GM21526 (cell line): ENCODE measurements around the gene ADA.
"Not testable (repeated sequence)": the region's sequence is repeated elsewhere in the genome, so short reads cannot be mapped to it uniquely, and the experiment has no call there.

ENCODE experiments used
- ATAC-seq: cut with Tn5 transposase; IDR thresholded peaks from one replicate; pipeline ENCODE4 v1.9.1; 2021; ENCODE audit warnings: moderate library complexity; ENCODE audit not compliant: unreplicated experiment, low FRiP score

Gene ADA

DNA sequence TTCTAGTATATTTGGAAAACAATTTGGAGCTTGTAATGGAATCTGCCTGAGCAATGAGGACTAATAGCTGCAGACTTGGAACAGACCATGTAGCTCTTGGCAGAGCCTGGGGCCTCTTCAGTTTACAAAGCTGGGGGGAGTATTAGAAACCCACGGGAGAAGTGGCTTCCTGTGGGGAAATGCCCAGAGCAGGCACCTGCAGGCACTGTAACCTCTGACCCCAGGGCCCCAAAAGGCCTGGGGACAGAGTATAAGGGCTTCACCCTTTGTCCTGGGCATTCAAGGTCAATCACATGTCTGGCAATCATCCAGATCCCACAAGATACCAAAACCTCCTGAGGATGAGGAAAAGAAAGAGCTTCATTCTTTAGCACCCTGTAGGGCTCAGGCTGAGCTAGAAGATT lies 49.7 kb downstream of the ADA start:
- ATAC-seq = no peak

DNA sequence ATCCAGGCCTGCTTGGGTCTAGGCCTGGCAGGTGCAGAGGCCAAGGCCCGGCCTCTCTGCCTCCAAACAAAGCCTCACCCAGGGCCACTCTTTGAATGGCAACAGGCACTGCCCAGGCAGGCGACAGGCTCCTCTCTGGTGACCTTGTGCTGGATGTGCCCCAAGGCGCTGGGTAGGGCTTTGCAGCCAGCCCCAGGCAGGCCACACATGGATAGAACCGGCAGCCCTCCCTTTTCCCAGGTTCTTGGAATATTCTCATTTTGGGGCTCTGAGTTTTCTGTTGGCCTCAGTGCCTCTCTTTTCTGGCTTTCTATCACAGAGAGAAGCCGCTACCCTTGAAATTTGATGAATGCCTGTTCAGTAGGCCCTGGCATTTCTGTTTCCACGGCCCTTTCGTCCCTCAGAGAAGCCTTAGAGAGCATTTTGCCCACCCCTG lies 50.2 kb downstream of the ADA start:
- ATAC-seq = no peak

DNA sequence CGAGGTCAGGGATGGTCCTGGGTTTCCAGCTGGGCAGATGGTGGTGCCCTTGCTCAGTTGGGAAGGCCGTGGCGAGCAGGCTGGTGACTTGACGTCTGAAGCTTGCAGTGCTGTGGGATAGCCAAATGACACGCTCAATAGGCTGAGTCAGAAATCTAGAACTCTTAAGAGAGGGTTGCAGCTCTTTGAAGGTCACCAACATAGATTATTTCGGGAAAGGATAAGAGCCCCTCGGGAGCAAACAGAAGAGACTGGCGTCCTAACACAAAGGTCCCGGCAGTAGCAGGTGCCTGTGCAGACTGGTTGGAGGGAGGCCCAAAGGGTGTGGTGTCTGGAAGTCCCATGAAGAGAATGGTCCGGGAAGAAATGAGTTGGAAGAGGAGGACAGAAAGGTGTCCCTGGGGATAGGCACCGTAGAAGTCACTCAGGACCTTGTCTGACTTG lies 50.7 kb downstream of the ADA start:
- ATAC-seq = no peak

DNA sequence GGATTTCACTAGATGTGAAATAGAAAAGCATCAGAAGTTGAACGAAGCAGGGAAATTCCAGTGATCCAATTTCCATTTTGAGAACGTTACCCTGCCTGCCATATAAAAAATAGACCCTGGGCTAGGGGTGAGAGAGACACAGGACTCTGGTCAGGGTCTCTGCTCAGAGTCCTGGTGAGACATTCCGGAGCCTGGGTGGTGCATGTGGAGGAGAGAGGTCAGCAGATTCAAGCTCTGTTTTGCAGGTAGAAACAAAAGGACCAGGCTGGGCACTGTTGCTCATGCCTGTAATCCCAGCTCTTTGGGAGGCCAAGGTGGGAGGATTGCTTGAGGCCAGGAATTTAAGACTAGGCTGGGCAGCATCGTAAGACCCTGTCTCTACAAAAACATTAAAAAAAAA lies 51.2 kb downstream of the ADA start:
- no peak for ATAC-seq

DNA sequence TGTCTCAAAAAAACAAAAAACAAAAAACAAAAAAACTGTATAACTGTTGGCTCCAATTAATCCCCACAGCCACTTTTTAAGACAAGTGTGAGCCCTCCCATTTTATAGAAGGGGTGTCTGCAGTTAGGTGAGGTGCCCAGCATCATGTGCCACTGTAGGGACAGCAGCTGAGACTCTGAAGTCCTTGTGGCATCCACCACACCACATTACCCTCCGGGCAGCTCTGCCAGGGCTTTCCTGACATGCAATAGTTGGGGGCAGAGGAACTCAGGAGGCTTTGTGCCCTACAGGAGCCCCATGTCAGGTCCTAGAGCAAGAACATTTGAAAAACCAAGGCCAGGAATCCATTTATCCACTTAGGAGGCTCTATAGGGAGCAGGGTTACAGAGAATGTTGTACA lies 51.8 kb downstream of the ADA start:
- no peak for ATAC-seq

DNA sequence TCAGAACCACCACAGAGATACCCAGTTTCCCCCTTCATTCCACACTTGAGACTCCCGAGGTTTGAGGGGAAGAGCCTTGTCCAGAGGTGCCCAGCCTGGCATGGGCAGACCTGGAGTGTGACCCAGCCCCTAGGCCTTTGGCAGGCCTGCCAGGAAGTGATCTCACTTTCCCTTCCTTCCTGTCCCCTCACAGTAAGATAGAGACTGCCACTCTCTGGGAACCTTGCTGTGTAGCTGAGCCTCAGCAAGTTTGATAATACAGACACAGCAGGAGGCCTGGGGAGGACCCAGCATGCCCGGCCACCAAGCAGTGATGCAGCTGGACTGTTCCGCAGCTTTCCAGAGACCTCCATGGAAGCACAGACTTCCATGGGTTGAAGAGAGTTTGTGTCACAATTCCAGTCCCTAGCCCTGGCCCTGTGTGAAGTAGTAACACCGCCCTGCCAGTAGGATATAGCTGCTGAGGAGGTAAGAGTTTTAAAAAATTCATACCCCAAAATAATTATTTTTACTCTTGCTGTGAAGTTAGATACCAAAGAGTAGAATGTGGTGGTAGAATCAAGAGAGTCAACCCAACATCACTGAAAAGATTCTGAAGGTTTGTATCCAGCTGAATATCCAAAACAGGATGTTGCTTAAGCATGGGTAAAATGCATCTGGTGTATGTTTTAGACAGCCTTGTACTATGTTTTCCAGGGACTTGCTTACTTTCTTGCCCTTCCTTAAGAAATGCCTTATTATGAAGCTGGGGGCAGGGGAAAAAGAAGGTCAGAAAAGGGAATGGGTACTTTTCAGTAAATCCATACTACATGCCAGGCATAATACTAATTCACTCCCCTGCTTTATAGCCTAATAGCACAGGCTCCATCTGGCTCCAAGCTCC lies 52.8 kb downstream of the ADA start:
- ATAC-seq = peak; percentile 61

DNA sequence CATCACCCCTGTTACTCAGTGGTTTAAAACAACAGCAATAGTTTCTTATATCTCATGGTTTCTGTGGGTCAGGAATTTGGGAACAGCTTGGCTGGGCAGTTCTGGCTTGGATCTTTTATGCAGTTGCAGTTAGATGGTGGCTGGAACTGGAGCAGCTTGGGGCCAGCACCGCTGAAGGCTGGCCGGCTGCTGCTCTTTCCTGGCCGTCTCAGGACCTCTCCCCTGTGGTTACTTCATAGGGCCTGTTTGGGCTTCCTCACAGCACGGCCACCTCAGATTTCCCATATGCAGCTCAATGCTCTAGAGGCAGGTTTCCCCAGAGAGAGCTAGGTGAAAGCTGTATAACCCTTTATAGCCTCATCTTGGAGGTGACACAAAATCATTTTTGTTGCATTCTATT lies 53.6 kb downstream of the ADA start:
- ATAC-seq = peak; percentile 22

DNA sequence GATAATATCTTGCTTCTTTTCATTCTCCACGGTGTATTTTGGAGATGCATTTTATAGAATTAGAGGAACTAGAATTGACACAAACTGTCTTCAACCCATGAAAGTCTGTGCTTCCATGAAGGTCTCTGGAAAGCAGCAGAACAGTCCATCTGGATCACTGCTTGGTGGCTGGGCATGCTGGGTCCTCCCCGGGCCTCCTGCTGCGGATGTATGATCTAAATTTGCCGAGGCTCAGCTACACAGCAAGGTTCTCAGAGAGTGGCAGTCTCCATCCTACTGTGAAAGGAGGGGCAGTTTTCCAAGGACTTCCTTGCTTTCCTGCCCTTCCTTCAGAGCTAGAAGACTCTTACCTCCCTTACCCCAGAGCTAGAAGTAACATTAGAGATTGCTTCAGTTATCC lies 54.0 kb downstream of the ADA start:
- no peak for ATAC-seq

DNA sequence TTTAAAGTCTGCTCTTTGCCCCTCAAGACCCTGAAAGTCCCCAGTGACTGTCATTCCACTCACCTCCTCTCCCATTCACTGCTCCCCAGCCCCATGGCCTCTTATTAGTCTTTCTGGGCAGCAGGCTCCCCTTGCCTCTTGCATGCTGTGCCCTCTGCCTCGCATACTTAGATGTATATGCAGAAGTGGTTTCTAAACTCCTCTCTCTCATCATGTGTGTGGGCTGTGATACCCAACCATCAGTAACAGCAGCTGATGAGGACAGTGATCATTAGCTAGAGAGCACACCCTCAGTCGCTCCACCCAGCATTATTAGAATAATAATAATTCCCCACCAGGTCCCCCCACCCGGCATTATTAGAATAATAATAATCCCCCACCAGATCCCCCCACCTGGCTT lies 54.6 kb downstream of the ADA start:
- no peak for ATAC-seq

DNA sequence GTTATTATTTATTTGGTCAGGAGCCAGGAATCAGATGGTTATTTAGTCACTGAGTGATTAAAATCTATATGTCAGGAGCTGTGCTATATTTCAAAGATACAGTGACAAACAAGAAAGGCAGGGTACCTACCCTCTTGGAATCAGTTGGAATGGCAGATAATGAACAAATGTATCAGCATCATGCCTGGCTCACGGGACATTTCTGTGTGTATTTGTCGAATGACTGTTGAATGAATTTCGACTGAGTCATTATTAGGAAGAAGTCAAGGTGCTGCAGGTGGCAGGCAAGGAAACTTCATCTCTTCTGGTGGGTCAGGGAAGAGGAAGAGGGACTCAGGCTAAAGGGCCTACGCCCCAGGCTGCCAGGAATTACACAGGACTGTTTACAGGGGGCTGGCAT lies 55.5 kb downstream of the ADA start:
- ATAC-seq = no peak

DNA sequence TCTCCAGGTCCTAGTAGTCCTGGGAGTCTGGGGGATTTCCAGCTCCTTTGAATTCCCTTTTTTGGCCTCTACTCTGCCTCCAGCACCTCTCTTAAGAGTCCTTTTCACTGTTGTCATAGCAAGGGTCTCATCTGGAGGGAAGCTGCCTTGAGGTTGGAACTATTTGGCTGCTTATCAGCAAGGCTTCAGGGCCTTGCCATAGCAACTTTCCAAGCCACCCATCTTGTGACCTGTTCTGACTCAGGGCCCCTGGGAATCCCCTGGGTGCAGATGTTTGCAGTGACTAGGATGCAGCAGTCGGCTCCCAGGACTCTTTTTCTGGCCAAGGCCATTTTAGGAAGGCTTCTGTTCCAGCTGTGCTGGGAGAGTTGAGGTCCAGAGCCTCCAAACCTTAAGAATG lies 56.8 kb downstream of the ADA start:
- no peak for ATAC-seq

DNA sequence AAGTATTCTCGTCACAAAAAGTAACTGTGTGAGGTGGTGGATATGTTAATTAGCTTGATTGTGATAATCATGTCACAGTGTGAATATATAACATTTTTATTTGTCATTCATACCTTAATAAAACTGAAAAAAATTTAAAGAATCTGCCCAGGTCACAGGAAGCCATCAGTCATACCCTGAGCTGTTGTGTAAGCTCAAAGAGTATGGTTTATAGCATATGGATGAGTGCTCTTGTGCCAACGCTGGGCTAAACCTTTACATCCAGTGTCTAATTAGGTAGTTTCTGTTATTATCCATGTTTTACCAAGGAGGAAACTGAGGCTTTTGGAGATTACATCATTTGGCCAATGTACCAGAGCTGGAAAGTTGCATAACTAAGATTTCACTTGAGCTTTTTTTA lies 57.7 kb downstream of the ADA start:
- no peak for ATAC-seq

DNA sequence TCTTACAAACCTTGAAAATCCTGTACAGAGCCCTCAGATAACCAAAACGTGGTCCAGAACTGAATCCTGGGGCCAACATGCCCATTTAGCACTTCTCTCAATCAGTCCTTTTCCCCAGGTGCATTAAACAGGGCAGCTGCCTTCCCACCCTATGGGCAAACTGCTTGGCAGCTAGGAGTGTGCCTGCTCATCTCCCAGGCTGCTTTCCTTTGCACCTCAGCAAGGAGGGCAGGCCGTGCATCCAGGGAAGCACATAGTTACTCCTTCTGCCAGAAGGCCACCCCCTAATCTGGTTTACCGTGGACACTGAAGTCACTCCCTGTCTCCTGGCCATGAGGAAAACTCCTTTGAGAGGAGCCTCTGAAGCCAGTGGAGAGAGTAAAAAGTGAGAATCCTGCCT lies 59.1 kb downstream of the ADA start:
- ATAC-seq = no peak

DNA sequence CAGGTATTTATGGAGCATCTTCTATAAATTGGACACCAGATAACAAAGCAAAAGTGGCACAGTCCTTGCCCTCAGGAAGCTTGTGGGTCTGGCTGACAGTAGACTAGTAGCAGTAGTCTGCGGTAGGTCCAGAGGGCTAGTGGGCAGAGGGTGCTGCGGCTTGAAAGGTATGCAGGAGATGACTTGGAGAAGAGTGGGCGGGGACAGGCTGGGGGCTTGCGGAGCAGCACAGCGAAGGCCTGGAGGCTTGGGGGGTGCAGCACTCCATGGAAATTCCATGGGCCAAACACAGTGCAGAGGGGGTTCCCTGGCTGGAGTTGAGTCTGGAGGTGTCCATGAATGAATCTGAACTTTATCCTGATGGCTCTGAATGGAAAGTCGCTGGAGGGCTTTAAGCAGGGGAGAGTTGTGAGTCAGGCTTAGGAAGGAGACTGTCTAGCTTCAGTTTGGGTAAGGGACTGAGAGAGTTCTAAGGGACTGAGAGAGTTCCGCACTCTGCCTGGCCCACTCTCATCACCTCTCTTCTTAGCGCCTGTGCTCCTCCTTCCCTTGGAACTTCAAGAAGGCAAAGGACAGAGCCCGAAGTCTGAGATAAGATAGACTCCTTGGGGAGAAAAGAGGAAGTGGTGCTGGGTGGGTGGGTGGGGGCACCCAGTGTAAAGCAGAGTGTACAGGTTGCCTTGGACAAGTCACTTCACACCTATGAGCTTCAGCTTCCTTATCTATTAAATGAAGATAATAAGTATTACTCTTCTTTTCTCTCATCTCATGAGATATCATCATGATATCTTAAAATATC lies 60.3 kb downstream of the ADA start:
- ATAC-seq = no peak

DNA sequence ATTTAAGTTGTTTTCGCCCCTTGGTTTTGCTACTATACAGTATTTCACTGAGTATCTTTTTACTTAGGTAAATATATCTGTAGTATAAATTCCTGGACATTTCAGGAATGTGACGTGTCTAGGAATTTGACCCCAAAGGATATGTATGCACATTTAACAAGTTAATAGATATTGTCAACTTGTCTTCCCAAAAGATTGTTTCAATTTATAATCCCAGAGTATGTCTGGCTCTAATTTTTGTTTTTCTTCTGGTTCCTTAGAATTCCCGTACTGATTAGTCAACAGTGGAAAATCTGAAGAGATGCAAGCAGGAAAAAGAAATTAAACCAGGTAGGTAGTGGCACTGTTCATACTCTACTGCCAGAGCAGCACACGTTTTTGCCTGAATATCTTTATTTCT lies 62.0 kb downstream of the ADA start:
- ATAC-seq = no peak

DNA sequence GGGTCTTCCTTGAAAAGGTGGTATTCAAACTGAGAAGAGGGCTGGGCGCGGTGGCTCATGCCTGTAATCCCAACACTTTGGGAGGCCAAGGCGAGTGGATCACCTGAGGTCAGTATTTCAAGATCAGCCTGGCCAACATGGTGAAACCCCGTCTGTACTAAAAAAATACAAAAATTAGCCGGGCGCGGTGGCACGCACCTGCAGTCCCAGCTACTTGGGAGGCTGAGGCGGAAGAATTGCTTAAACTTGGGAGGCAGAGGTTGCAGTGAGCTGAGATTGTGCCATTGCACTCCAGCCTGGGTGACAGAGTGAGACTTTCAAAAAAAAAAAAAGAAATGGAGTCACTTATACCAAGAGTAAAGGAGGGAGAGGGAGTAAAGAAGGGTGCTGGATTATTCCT lies 63.2 kb downstream of the ADA start:
- not testable (repeated sequence) for ATAC-seq

DNA sequence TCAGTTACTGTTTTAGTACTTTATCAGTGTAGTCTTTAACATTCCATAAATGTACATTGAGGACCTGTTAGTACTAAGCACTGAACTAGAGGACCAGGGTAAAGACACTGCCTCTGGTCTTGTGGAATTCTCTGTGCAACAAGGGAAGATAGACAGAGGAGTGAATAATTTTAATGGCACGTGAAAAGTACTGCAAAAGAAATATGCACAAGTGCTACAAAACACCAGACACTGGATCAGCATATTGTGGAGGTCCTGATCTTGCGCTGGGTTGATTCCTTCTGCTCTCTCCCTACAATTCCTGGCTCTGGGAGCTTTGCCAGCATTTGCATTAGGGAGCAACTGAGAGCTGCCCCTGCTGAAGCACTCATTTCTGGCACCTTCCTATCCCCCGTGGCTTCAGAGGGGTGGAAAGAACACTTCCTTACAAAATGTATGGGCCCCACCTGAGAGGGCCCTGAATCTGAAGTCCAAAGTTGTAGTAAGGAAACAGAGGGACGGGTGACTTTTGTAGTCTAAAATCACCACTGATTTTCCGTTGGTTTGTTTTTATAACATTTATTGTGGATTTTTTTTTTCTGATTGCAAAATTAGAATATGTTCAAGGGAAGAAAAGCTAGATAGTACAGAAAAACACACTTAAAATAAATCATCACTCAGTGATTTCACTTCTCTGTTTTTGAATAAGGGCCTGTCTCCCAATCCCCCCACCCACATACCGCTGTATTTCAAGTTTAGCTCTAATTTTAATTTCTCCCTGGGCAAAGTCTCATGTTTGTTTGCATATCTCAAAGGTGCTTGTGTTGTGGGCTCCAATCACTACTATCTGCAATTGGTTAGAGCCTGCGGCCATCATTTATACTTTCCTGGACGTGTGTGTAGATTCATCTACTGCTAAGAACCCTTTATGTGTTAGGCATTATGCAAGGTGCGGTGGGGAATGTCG lies 64.2 kb downstream of the ADA start:
- no peak for ATAC-seq

DNA sequence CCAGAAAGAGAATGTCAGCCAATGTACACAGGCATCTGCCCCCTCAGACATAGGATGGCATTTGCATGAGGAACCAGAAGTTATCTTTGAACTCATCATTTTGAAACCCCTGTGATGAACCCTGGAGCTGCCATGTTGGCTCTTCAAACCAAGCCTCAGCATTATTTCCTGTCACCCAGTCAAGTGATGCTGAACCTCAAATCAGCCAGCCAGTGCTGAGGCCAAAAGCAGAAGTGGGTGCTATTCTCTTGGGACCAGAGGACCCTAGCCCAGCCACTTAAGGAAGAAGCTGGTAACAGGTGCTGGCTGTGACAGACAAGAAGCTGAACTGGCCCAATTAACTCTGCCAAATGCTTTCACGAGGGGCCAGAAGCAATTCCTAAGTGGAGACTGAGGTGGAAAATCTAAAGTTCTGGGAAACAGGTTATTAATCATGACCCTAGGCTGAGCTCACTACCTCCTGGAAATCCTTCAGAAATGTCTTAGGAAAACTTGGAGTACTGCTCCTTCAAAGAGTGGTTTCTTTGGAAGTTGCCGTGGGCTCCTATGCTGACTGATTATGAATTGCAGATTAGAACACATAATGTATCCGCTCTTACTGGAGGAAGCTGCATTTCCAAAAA lies 65.1 kb downstream of the ADA start:
- peak; percentile 64 for ATAC-seq

DNA sequence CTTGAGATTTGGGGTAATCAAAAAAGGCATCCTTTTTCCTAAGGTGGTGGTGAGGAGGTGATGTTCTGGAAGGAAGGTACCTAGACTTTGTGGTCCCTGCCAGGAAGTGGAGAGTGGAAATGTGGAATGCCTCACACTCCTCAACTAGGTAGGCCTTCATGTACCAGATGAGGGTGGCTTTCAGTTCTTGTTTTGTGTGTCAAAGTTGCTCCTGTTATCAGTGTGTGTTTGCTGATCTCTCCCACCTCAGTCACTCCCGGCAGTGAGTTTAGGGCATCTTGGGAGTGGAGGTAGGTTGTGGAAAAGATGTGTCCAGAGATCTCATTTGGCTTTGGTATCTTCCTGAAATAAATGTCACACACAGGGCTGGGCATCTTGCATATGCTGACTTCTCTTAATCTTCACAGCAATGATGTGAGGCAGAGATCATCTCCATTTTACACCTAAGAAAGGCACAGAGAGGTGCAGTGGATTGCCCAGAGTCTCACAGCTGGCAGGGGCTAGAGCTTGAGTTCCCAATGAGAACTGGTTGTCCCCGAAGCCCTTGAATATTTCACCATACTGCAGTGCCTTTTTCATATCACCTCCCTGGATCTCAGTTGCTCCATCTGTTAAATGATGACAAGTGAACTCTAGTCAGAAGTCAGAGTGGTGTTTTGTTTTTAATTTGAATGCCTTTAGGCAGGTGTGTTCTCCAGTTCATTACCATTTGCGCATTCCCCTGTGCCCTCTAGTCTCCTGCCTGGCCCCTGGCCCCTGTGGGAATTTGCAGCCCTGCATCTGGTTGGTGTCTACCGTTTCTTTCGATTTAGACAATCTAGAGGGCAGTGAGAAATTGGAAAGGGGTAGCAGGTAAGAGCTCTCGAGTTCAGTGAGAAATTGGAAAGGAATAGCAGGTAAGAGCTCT lies 66.2 kb downstream of the ADA start:
- no peak for ATAC-seq
